Measurements from ENCODE around the gene ROGDI. TPM values are rescaled to one million over a fixed set of nuclear protein-coding genes. Genes with fewer than 3 reads are reported as not detected.

Gene ROGDI
- total RNA-seq, 1 donor from 2014 or later = 39.3 TPM

DNA sequence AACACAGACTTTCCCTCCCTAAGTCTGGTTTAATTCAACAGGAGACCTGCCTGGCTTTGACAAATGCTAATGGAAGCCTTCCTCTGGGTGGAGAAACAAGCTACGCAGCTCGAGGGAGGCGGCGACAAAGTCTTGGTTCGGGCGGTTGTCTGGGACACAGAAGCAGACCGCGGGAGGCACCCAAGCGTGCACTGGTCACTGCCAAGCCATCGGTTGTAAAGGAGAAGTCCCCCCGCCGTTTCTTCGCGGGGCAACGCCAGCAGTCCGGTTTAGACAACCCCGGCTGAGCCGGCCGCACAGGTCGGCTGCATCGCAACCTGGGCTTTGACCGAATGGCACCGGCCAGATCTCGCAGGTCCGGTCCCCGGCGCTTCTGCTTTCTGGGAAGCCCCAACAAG, 44.1 kb upstream of the ROGDI start:
- peaks cover 41% of the 10 kb centered on the region for H3K4me1 Mint-ChIP-seq (ENCODE audit: unreplicated experiment)
- H3K4me3 Mint-ChIP-seq = peak overlapping the region; percentile 92
- H3K9me3 Mint-ChIP-seq = no peaks in the 10 kb centered on the region
- no peak for TF ChIP-seq CTCF (conservative IDR thresholded peaks at IDR 0.05)
- no peaks in the 10 kb centered on the region for H3K27me3 Mint-ChIP-seq
- peak overlapping the region; percentile 88 for H3K27ac Mint-ChIP-seq
- peaks cover 13% of the 10 kb centered on the region for H3K36me3 Mint-ChIP-seq
- DNase-seq (ENCODE audit: extremely low spot score, unreplicated experiment) = no peak

DNA sequence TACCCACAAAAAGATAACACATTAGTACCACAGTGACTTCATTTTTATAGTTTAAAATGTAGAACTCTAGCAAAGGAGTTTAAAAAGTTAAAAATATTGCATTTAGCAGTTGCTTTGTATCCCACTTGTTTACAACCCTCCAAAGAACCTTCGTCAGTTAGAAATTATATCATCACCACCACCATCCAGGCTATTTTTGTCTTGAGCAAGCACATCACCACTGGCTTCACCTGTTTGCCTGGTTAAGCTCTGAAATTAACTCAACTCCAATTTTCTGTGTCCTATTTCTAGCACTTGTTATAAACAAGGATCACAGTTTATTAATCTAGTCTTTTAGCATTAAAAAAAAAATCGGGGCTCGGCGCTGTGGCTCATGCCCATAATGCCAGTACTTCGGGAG, 38.6 kb upstream of the ROGDI start:
- Mint-ChIP-seq H3K4me3 (no peak overlapping the region), H3K27ac (no peak overlapping the region), H3K36me3 (peaks cover 29% of the 10 kb centered on the region), H3K27me3 (no peaks in the 10 kb centered on the region), H3K9me3 (no peaks in the 10 kb centered on the region), H3K4me1 (ENCODE audit: unreplicated experiment) (peaks cover 8% of the 10 kb centered on the region)
- TF ChIP-seq CTCF (conservative IDR thresholded peaks at IDR 0.05) = no peak
- no peak for DNase-seq (ENCODE audit: extremely low spot score, unreplicated experiment)

DNA sequence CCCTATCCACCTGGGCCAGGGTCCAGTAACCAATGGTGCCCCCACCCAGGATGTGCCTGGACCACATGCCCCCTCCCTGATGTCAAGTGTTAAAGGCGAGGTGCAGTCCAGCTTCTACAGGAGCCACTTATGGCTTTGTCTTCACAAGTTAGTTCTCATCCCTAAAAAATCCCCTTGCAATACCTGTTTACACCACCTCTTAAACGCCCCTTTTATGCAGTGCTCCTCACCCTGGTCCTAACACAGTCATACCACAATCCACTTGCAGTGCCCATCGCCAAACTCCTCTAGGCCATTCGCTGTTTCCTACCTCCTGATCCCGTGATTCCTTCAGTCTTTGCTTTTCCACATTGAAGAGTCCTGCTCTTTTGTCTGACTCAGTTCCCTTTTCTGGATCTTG, 37.5 kb upstream of the ROGDI start:
- Mint-ChIP-seq H3K27ac (no peak overlapping the region), H3K36me3 (peaks cover 23% of the 10 kb centered on the region), H3K4me3 (no peak overlapping the region), H3K4me1 (ENCODE audit: unreplicated experiment) (no peaks in the 10 kb centered on the region), H3K9me3 (no peaks in the 10 kb centered on the region), H3K27me3 (no peaks in the 10 kb centered on the region)
- DNase-seq (ENCODE audit: extremely low spot score, unreplicated experiment) = no peak
- peak; percentile 20 for TF ChIP-seq CTCF (conservative IDR thresholded peaks at IDR 0.05)

DNA sequence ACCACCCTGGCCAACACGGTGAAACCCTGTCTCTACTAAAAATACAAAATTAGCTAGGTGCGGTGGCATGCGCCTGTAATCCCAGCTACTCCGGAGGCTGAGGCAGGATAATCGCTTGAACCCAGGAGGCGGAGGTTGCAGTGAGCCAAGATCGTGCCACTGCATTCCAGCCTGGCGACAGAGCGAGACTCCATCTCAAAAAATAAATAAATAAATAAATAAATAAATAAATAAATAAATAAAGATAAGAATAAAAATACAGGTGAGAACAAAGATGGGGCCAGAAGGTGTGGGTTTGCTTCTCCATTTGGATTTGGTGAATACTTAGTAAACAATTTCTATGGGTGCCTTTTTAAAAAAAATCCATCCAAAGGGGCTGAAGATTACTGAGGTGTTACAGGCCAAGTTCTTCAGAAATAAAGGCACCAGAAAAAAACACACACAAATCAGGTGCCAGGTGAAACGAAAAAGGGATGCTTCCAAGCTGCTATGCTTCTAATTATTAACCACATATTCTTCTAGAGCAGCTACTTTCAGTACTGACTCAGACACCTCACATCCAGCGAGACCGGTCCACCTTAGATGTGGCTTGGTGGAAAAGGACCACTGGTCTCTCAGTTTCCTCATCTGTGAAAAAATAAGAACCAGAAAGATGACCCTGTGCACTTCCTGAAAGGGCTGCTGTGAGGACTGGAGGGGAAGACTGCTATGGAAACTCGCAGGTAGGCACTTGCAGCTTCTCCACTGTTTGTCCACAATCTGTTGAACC, 35.5 kb upstream of the ROGDI start:
- H3K4me3 Mint-ChIP-seq = no peak overlapping the region
- H3K27ac Mint-ChIP-seq = no peak overlapping the region
- H3K9me3 Mint-ChIP-seq = no peaks in the 10 kb centered on the region
- no peak for TF ChIP-seq CTCF (conservative IDR thresholded peaks at IDR 0.05)
- no peak for DNase-seq (ENCODE audit: extremely low spot score, unreplicated experiment)
- H3K4me1 Mint-ChIP-seq (ENCODE audit: unreplicated experiment) = no peaks in the 10 kb centered on the region
- no peaks in the 10 kb centered on the region for H3K27me3 Mint-ChIP-seq
- H3K36me3 Mint-ChIP-seq = peaks cover 19% of the 10 kb centered on the region

- H3K4me1 Mint-ChIP-seq (ENCODE audit: unreplicated experiment) = no peaks in the 10 kb centered on the region
- peaks cover 19% of the 10 kb centered on the region for H3K36me3 Mint-ChIP-seq
- H3K9me3 Mint-ChIP-seq = no peaks in the 10 kb centered on the region
- H3K27me3 Mint-ChIP-seq = no peaks in the 10 kb centered on the region
- no peak overlapping the region for H3K4me3 Mint-ChIP-seq
- no peak overlapping the region for H3K27ac Mint-ChIP-seq
- TF ChIP-seq CTCF (conservative IDR thresholded peaks at IDR 0.05) = no peak
- DNase-seq (ENCODE audit: extremely low spot score, unreplicated experiment) = no peak
Observed at GRCh38 chr16:4836727-4837126, 34.3 kb upstream of the ROGDI start.

Data from type B pancreatic cell (in vitro differentiated cells).